SK-N-SH (cell line): Measurements from ENCODE around the gene PLAC1. TPM values are rescaled to one million over a fixed set of nuclear protein-coding genes. Genes with fewer than 3 reads are reported as not detected.

ENCODE experiments used
- CTCF ChIA-PET: fragments of 300-600, 350-600 bp; formaldehyde crosslinking; extraction: SDS; loops from one replicate; lab custom pipeline; 2021; lab: Yijun Ruan, JAX
- POLR2A ChIA-PET: fragments of 350-600 bp; sonication (Branson Sonifier 250); formaldehyde crosslinking; extraction: SDS; loops from one replicate; lab custom pipeline; 2020; ENCODE audit warnings: antibody characterized with exemption, inconsistent platforms; lab: Yijun Ruan, JAX
- DNase-seq: peaks from one replicate; pipeline ENCODE4 v3.0.0; 2012
- H2AFZ ChIP-seq: fragments of 200-600 bp; sonication (generic); 2 replicates; pipeline ENCODE4 v1.8.1; 2016; ENCODE audit warnings: antibody characterized with exemption, mild to moderate bottlenecking, low read depth
- H3F3A ChIP-seq: fragments of 200-600 bp; sonication (generic); replicated peaks from 2 replicates; pipeline ENCODE3; 2016; ENCODE audit warnings: antibody characterized with exemption, mild to moderate bottlenecking; ENCODE audit not compliant: insufficient read depth
- H3K27ac ChIP-seq, 2 experiments: fragments of 200-500 bp in 1 of 2; fragments of 200-600 bp in 1 of 2; sonication (Bioruptor generic) in 1 of 2; sonication (generic), shearing (Covaris generic) in 1 of 2; 2 replicates each; pipeline versions ENCODE4 v1.5.1 to v1.6.1; 2014 to 2016; ENCODE audit warnings: low read depth in 2 of 2, inconsistent platforms in 1 of 2, low read length in 1 of 2, mild to moderate bottlenecking in 1 of 2, mixed read lengths in 1 of 2
- H3K27me3 ChIP-seq: fragments of 200-600 bp; sonication (generic), shearing (Covaris generic); 2 replicates; pipeline ENCODE4 v1.6.1; 2016; ENCODE audit warnings: mixed run types; ENCODE audit not compliant: insufficient read depth
- H3K36me3 ChIP-seq, 2 experiments: fragments of 200-500 bp in 1 of 2; fragments of 200-600 bp in 1 of 2; sonication (Bioruptor generic) in 1 of 2; sonication (generic) in 1 of 2; replicated peaks in 1 of 2; 2 replicates each; pipeline versions ENCODE3 to v1.5.1; 2014 to 2016; ENCODE audit warnings: low read length in 1 of 2, mild to moderate bottlenecking in 1 of 2; ENCODE audit not compliant: insufficient read depth in 2 of 2, control insufficient read depth in 1 of 2
- H3K4me1 ChIP-seq, 2 experiments: fragments of 200-500 bp in 1 of 2; fragments of 200-600 bp in 1 of 2; sonication (Bioruptor generic) in 1 of 2; sonication (generic), shearing (Covaris generic) in 1 of 2; 2 replicates each; pipeline versions ENCODE4 v1.5.1 to v1.6.1; 2014 to 2016; ENCODE audit warnings: low read depth in 1 of 2, low read length in 1 of 2, mixed run types in 1 of 2; ENCODE audit not compliant: insufficient read depth in 2 of 2, control insufficient read depth in 1 of 2
- H3K4me2 ChIP-seq: fragments of 200-600 bp; sonication (generic), shearing (Covaris generic); 2 replicates; pipeline ENCODE4 v1.6.1; 2017; ENCODE audit warnings: mixed run types
- H3K4me3 ChIP-seq, 2 experiments: fragments of 200-500 bp in 1 of 2; fragments of 200-600 bp in 1 of 2; sonication (Bioruptor generic) in 1 of 2; sonication (generic), shearing (Covaris generic) in 1 of 2; 2 replicates each; pipeline versions ENCODE4 v1.5.1 to v1.8.1; 2014 to 2016; ENCODE audit warnings: low read depth in 2 of 2, inconsistent platforms in 1 of 2, low read length in 1 of 2, mild to moderate bottlenecking in 1 of 2, mixed read lengths in 1 of 2, moderate library complexity in 1 of 2
- H3K79me2 ChIP-seq: fragments of 200-600 bp; sonication (generic); 2 replicates; pipeline ENCODE4 v1.8.1; 2017; ENCODE audit warnings: mild to moderate bottlenecking; ENCODE audit not compliant: insufficient read depth
- H3K9ac ChIP-seq: fragments of 200-600 bp; sonication (generic); 2 replicates; pipeline ENCODE4 v1.6.1; 2017; ENCODE audit warnings: mixed run types
- H3K9me2 ChIP-seq: fragments of 200-600 bp; sonication (generic); 2 replicates; pipeline ENCODE4 v1.6.1; 2017; ENCODE audit warnings: mixed run types
- H3K9me3 ChIP-seq: fragments of 200-600 bp; sonication (generic); 2 replicates; pipeline ENCODE4 v1.6.1; 2017; ENCODE audit warnings: mixed run types, mild to moderate bottlenecking, moderate library complexity
- H4K20me1 ChIP-seq: fragments of 200-600 bp; sonication (generic); 2 replicates; pipeline ENCODE4 v1.6.1; 2017; ENCODE audit warnings: mild to moderate bottlenecking, mixed run types; ENCODE audit not compliant: insufficient read depth
- CHD2 ChIP-seq: fragments of 150-350 bp; IDR thresholded peaks from 2 replicates; pipeline ENCODE4 v1.6.1; 2018; ENCODE audit warnings: low read length; ENCODE audit not compliant: partially characterized antibody
- EP300 ChIP-seq, 2 experiments: IDR thresholded peaks; 2 replicates each; pipeline versions ENCODE4 v1.4.0 to v1.6.1; 2012; ENCODE audit warnings: borderline replicate concordance in 1 of 2, low read depth in 1 of 2, low read length in 1 of 2
- FOSL2 ChIP-seq: IDR thresholded peaks from 2 replicates; pipeline ENCODE4 v1.4.0; 2012; ENCODE audit warnings: low read depth, mild to moderate bottlenecking, moderate library complexity, borderline replicate concordance
- FOXM1 ChIP-seq: IDR thresholded peaks from 2 replicates; pipeline ENCODE4 v1.4.0; 2012; ENCODE audit warnings: low read depth, mild to moderate bottlenecking
- GATA2 ChIP-seq: sonication (generic); formaldehyde crosslinking; IDR thresholded peaks from 2 replicates; pipeline ENCODE4 v1.5.0; 2020; ENCODE audit warnings: mild to moderate bottlenecking, missing genetic modification reagents
- MAX ChIP-seq: IDR thresholded peaks from 2 replicates; pipeline ENCODE4 v1.4.0; 2012; ENCODE audit warnings: low read depth
- NFIC ChIP-seq: IDR thresholded peaks from 2 replicates; pipeline ENCODE4 v1.4.0; 2012; ENCODE audit warnings: borderline replicate concordance
- RCOR1 ChIP-seq: fragments of 150-350 bp; IDR thresholded peaks from 2 replicates; pipeline ENCODE4 v1.6.1; 2017; ENCODE audit warnings: antibody characterized with exemption, low read length
- TCF12 ChIP-seq: IDR thresholded peaks from 2 replicates; pipeline ENCODE4 v1.4.0; 2012
- WGBS: methylation state at CpG from one replicate; pipeline ENCODE4 v1.1.6; 2017; ENCODE audit warnings: low lambda C conversion rate; 5-methylcytosine and 5-hydroxymethylcytosine counted together
- polyA plus RNA-seq, 3 experiments: library from polyadenylated mRNA; depleted of rRNA; stranded (reverse); fragments of >200 nt; gene quantifications; 2 replicates each; pipeline ENCODE4 v1.2.3, GENCODE V29; 2012
- TF ChIP-seq, protein P1 (sequence below): IDR thresholded peaks from 2 replicates; pipeline ENCODE4 v1.4.0; 2012; ENCODE audit warnings: low read depth, borderline replicate concordance
- TF ChIP-seq, protein P2 (sequence below): IDR thresholded peaks from 2 replicates; pipeline ENCODE4 v1.4.0; 2012; ENCODE audit warnings: low read depth, borderline replicate concordance
- TF ChIP-seq, protein P3 (sequence below): fragments of 150-350 bp; IDR thresholded peaks from 2 replicates; pipeline ENCODE4 v1.6.1; 2016; ENCODE audit warnings: mild to moderate bottlenecking, low read depth, low read length
- TF ChIP-seq, protein P4 (sequence below): IDR thresholded peaks from 2 replicates; pipeline ENCODE4; 2012

Gene PLAC1
- polyA plus RNA-seq, 1 of the 3 experiments (the other 2 are of a cell fraction) = 50.9 TPM

DNA sequence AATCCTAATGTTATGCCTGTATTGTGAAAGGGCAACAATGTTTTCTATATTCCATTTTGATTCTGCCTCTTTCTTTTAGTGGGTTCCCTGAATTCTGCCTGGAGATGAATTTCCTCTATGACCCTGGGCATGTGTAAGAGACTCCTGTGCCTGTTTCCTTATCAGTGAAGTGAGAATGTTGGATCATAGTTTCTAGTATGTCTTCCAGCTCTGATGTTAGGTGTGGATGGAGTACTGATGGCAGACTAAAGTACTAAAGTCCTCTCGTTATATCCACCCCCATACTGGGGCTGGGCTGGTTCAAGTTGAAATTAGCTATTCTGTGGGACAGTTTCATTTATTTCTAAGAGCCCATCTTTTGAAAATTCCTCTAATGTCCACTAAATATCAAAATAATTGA is 29.6 kb downstream of the PLAC1 start:
- no peaks in the 10 kb centered on the region for H3K9me3 ChIP-seq
- DNase-seq = no peak
- H4K20me1 ChIP-seq = no peaks in the 10 kb centered on the region
- H3K27ac ChIP-seq = no peak overlapping the region
- TF ChIP-seq MAX = no peak
- TF ChIP-seq, protein P1, sequence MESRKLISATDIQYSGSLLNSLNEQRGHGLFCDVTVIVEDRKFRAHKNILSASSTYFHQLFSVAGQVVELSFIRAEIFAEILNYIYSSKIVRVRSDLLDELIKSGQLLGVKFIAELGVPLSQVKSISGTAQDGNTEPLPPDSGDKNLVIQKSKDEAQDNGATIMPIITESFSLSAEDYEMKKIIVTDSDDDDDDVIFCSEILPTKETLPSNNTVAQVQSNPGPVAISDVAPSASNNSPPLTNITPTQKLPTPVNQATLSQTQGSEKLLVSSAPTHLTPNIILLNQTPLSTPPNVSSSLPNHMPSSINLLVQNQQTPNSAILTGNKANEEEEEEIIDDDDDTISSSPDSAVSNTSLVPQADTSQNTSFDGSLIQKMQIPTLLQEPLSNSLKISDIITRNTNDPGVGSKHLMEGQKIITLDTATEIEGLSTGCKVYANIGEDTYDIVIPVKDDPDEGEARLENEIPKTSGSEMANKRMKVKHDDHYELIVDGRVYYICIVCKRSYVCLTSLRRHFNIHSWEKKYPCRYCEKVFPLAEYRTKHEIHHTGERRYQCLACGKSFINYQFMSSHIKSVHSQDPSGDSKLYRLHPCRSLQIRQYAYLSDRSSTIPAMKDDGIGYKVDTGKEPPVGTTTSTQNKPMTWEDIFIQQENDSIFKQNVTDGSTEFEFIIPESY = no peak
- TF ChIP-seq, protein P2, sequence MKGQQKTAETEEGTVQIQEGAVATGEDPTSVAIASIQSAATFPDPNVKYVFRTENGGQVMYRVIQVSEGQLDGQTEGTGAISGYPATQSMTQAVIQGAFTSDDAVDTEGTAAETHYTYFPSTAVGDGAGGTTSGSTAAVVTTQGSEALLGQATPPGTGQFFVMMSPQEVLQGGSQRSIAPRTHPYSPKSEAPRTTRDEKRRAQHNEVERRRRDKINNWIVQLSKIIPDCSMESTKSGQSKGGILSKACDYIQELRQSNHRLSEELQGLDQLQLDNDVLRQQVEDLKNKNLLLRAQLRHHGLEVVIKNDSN = no peak
- peaks cover 3% of the 10 kb centered on the region for H3F3A ChIP-seq
- H3K9me2 ChIP-seq = no peaks in the 10 kb centered on the region
- no peak overlapping the region for H3K9ac ChIP-seq
- H3K79me2 ChIP-seq = no peaks in the 10 kb centered on the region
- POLR2A ChIA-PET = no interaction called here
- H3K36me3 ChIP-seq = no peaks in the 10 kb centered on the region
- peaks cover 4 to 6% of the 10 kb centered on the region in 2 experiments for H3K4me1 ChIP-seq
- no peak overlapping the region for H3K4me3 ChIP-seq
- CTCF ChIA-PET = interaction anchor here (0.7 kb wide), 1 partner anchor 107 kb away, joined by 3 read pairs; no protein-coding TSS in a partner anchor
- H3K4me2 ChIP-seq = no peak overlapping the region
- WGBS = 70% methylated on average over 1 of the region's 1 CpG
- H2AFZ ChIP-seq = no peak overlapping the region
- H3K27me3 ChIP-seq = no peaks in the 10 kb centered on the region

GRCh38 chrX:134626434-134626833 is 31.8 kb downstream of the PLAC1 start:
- CTCF ChIA-PET = interaction anchor here (0.6 kb wide), 1 partner anchor 328 kb away, joined by 3 read pairs; no protein-coding TSS in a partner anchor
- H4K20me1 ChIP-seq = no peaks in the 10 kb centered on the region

More at GRCh38 chrX:134626434-134626833, 31.8 kb downstream of the PLAC1 start:
- H3K27ac ChIP-seq = peak overlapping the region in 1 of 2 experiments; percentile 39; a peak in 1 of 4 replicates
- no peak overlapping the region for H2AFZ ChIP-seq
- no peaks in the 10 kb centered on the region for H3K79me2 ChIP-seq
- H3K36me3 ChIP-seq = no peaks in the 10 kb centered on the region
- no peak overlapping the region for H3K4me3 ChIP-seq
- H3K9me3 ChIP-seq = no peaks in the 10 kb centered on the region
- TF ChIP-seq FOXM1 = no peak
- 0 out of 2 replicates have a peak, but pooled peaks have one; percentile 29 for TF ChIP-seq RCOR1
- TF ChIP-seq GATA2 (CRISPR knock-in tag) = peak; percentile 54; the same call in 1 of the 2 replicates
- TF ChIP-seq NFIC = peak; percentile 69
- TF ChIP-seq FOSL2 = no peak
- TF ChIP-seq, protein P3, sequence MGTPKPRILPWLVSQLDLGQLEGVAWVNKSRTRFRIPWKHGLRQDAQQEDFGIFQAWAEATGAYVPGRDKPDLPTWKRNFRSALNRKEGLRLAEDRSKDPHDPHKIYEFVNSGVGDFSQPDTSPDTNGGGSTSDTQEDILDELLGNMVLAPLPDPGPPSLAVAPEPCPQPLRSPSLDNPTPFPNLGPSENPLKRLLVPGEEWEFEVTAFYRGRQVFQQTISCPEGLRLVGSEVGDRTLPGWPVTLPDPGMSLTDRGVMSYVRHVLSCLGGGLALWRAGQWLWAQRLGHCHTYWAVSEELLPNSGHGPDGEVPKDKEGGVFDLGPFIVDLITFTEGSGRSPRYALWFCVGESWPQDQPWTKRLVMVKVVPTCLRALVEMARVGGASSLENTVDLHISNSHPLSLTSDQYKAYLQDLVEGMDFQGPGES = no peak
- TF ChIP-seq EP300 (IDR thresholded peaks at IDR 0.05; ENCODE audit: borderline replicate concordance in 1 of 2, low read depth in 1 of 2, low read length in 1 of 2) = peak; percentile 22 to 52; a peak in 1 of 4 replicates
- TF ChIP-seq CHD2 = no peak
- TF ChIP-seq, protein P4, sequence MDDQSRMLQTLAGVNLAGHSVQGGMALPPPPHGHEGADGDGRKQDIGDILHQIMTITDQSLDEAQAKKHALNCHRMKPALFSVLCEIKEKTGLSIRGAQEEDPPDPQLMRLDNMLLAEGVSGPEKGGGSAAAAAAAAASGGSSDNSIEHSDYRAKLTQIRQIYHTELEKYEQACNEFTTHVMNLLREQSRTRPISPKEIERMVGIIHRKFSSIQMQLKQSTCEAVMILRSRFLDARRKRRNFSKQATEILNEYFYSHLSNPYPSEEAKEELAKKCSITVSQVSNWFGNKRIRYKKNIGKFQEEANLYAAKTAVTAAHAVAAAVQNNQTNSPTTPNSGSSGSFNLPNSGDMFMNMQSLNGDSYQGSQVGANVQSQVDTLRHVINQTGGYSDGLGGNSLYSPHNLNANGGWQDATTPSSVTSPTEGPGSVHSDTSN = 0 out of 2 replicates have a peak, but pooled peaks have one; percentile 22
- TF ChIP-seq TCF12 = peak; percentile 30; the same call in 1 of the 2 replicates
- H3K27me3 ChIP-seq = no peaks in the 10 kb centered on the region
- H3K4me2 ChIP-seq = no peak overlapping the region
- DNase-seq = peak; percentile 27
- peaks cover 4 to 25% of the 10 kb centered on the region in 2 experiments for H3K4me1 ChIP-seq
- H3K9me2 ChIP-seq = no peaks in the 10 kb centered on the region
- H3F3A ChIP-seq = peaks cover 22% of the 10 kb centered on the region
- no peak overlapping the region for H3K9ac ChIP-seq
- POLR2A ChIA-PET = interaction anchor here (0.6 kb wide), 1 partner anchor 158 kb away, joined by 3 read pairs; no protein-coding TSS in a partner anchor
